GM12864 (cell line): ENCODE results near the gene PGS1.

Experiments used
- DNase-seq: peaks from one replicate; pipeline ENCODE4 v3.0.0-alpha.2; 2011; ENCODE audit warnings: low read depth
- H3K4me3 ChIP-seq: 2 replicates; pipeline ENCODE4 v1.5.1; 2011; ENCODE audit warnings: mild to moderate bottlenecking, low read depth, low read length, control low read depth
- TF ChIP-seq, protein P1 (sequence below): IDR thresholded peaks from 2 replicates; pipeline ENCODE4 v1.5.1; 2011; ENCODE audit warnings: low read depth, mild to moderate bottlenecking, moderate library complexity, low read length, control low read depth, inconsistent platforms; ENCODE audit errors: missing control alignments

Gene PGS1

DNA sequence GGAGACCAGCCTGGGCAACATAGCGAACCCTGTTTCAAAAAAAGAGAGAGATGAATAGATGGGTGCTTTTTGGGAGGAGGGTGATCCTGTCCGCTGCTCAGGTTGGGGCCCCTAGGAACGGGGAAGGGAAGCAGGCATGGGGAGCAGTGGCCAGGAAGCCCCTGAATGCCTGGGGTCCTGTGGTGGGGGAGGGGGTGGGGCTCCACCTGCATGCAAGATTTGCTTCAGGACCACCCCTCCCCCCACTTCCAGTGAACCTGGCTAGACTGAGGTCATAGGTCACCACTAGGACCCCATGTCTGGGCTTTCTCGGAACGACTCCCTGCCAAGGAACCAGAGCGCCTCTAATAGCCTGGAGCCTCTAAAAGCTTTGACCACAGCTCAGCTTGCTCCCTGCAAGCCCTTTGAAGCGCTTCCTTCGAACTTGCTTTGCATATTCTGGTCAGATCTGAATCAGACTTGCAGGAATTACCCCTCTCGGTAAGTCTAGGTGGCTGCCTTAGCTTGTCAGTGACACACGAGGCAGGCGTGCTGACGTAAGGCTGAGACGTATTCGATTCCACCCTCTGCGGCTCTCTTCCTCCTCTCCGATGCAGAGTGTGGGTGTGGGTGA lies 22.2 kb upstream of the PGS1 start:
- no peak overlapping the region for H3K4me3 ChIP-seq
- peak; percentile 97 for DNase-seq
- TF ChIP-seq, protein P1, sequence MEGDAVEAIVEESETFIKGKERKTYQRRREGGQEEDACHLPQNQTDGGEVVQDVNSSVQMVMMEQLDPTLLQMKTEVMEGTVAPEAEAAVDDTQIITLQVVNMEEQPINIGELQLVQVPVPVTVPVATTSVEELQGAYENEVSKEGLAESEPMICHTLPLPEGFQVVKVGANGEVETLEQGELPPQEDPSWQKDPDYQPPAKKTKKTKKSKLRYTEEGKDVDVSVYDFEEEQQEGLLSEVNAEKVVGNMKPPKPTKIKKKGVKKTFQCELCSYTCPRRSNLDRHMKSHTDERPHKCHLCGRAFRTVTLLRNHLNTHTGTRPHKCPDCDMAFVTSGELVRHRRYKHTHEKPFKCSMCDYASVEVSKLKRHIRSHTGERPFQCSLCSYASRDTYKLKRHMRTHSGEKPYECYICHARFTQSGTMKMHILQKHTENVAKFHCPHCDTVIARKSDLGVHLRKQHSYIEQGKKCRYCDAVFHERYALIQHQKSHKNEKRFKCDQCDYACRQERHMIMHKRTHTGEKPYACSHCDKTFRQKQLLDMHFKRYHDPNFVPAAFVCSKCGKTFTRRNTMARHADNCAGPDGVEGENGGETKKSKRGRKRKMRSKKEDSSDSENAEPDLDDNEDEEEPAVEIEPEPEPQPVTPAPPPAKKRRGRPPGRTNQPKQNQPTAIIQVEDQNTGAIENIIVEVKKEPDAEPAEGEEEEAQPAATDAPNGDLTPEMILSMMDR: no peak

DNA sequence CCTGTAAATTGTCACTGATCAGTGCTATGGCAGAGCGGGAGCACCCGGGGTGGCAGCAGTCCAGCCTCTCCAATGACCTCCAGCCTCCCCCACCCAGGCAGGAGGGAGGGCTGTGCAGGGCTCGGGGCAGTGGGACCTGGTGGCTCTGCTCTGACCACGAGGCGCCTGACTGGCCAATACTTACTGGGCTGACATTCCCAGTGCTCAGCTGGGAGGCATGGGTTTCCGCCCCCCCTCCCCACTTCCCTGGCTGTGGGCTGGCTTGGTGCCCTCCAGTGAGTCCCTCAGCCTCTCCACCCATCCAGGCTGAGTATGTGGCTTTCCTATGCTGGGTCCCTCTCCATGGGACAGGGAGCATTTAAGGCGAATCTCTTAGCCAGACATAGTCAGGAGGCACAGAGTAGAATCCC lies 21.3 kb upstream of the PGS1 start:
- TF ChIP-seq, protein P1: no peak
- no peak overlapping the region for H3K4me3 ChIP-seq
- no peak for DNase-seq

DNA sequence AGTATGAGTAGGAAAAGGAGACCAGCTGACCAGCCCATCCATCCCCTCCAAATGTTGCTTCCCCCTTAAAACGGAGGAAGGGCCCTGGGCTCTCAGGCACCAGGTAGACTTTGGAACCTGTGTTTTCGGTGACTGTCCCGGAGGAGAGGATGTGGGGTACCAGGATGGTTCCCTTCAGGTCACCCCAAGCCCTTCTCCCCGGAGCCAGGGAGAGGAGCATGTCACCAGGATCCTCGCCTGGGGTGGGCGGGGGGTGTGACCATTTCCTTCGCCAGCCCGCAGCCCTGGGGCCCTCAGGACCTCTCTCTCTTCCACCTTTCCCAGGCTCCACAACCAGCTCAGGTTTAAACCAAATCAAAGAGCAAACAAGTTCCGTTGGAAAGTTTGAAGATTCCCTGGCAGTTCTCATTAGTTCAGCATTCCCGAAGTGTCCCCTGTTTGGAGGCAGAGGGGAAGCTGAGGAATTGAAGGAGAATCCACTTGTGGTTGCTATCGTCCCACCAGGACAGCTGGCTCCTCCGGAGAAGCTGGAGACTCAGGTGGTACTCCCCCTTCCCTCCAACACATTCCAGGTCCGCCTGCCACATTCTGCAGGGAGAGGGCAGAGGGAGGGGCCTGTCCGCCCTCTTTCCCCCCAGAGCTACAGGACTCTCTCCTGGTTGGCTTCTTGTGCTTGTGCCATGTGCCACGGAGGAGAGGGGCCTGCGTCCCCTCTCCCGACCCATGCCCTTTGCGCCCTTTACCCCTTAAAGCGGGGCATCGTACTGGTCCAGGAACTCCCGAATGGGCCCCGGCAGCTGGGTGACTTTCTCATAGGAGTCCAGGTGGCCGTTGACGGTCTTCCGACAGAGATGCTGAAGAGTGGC lies 20.5 kb upstream of the PGS1 start:
- DNase-seq: no peak
- TF ChIP-seq, protein P1: no peak
- peak overlapping the region; percentile 69 for H3K4me3 ChIP-seq

DNA sequence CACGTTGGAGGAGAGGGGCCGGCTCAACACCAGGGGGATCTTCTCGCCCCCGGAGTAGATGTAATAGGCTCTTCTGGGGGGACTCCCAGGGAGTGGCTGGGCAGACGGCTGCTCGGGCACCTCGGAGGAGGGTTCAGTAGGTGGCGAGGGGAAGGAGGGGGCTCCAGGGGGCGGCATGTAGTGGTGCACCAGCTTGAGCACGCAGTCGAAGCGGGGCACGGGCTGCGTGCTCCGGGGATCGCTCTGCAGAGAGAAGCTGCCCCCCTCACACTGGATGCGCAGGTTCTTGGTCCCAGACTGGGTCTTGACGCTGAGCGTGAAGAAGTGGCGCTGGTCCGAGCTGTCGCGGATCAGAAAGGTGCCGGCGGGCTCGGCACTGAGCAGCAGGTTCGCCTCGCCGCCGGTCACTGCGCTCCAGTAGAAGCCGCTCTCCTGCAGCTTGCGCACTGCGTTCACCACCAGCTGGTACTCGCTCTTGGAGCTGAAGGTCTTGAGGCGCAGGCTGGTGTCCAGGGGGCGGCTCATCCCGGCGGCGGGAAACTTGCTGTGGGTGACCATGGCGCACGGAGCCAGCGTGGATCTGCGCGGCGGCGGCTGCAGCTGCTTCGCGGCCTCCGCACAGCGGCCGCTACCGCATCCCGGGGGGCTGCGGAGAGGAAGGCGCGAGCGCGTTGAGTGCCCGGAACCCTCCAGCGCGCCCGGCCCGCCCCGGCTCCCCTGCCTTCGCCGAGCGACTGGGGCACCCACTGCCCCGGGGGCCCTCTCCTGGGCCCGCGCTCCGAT lies 19.7 kb upstream of the PGS1 start:
- no peak for DNase-seq
- TF ChIP-seq, protein P1: peak; percentile 2
- H3K4me3 ChIP-seq: peak overlapping the region; percentile 69

DNA sequence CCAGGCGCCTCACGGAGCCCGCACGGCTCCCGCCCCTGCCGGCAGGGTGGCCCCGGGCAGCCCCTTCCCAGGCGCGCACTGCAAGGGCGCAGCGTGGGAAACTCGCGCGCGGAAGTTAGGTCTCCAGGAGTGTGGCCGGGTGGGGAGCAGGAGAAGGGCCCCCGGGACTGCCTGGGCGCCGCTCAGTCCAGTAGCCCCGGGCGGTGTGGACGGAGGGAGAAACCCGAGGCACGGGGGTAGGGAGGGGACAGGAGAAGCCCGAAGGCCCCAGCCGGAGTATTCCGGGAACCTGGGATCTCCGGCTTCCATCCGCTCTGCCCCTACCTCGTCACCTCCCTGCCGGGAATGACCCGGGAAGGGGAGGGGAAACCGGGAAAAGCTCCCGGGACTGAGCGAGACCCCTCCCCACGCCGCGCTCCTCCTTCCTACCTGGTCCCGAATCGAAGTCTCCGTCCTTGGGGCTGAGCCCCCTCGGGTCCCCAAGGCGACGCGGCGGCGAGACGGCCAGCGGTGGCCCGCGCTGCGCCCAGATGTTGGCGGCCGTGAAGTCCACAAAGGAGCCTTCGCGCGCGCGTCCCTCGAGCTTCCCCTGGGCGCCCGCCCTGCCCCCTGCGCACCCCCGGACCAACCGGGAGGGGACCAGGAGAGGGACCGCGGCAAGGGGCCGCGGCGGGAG lies 19.0 kb upstream of the PGS1 start:
- TF ChIP-seq, protein P1: no peak
- no peak for DNase-seq
- peak overlapping the region; percentile 69 for H3K4me3 ChIP-seq

DNA sequence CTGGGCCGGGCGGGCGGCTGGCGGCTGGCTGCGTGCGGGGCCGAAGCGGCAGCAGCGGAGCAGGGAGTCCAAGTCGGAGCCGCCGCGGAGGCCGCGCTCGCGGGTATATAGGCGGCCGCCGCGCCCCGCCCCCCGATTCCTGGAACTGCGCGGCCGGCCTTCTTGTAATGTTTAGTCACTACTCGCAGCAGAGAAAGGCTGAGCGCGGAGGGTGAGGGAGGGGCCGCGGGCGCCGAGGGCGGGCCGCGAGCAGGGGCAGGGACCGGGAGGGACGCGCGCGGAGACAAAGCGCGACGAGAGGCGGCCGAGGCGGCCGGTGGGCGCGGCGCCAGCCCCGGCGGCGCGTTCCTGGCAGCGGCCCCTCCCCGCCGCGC lies 18.5 kb upstream of the PGS1 start, which contains the start of gene SOCS3:
Gene SOCS3 (minus strand): TSS at position 81 of the 374 bp plus-strand sequence. CDS start 982 bp downstream, outside the sequence.
- TF ChIP-seq, protein P1: no peak
- peak within 1 kb of the TSS; percentile 69 for H3K4me3 ChIP-seq
- peak; percentile 37 for DNase-seq
